ENCODE measurements around the gene HYCC2.
"Not testable (repeated sequence)": the region's sequence is repeated elsewhere in the genome, so short reads cannot be mapped to it uniquely, and the experiment has no call there.

HYCC2 gene

DNA sequence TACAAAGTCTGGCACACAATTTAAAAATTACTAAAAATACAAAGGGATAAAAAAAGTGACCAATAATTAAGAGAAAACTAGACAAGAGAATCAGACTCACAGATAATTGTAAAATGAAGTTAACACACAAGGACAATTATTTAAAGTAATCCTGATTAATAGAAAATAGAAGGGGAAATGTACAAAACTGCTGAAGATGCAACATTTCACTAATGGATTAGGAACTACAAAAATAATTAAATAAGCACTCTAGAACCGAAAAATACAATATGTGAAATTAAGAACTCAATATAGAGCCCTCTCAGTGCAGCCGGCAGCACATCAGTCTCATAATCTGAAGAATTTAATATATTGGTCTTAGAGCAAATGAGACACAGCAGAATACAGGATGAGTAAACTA is 24.6 kb downstream of the HYCC2 start:
- Histone ChIP-seq H3K9ac (ENCODE audit: low read depth in 1 of 2, low read length in 2 of 2) (no peak overlapping the region), H3K9me3 (ENCODE audit: control insufficient read depth in 1 of 2, low read length in 2 of 2) (no peaks in the 10 kb centered on the region), H3K27ac (ENCODE audit: low read depth, low read length) (no peak overlapping the region), H3K4me1 (ENCODE audit: control insufficient read depth in 1 of 2, insufficient read depth in 2 of 2, low read length in 2 of 2) (no peaks in the 10 kb centered on the region), H3K36me3 (ENCODE audit: control insufficient read depth in 1 of 2, insufficient read depth in 2 of 2, low read length in 2 of 2) (no peaks in the 10 kb centered on the region), H3K27me3 (ENCODE audit: control insufficient read depth in 1 of 2, insufficient read depth in 2 of 2, low read length in 2 of 2) (no peaks in the 10 kb centered on the region), H3K4me3 (ENCODE audit: low read depth in 1 of 2, low read length in 2 of 2) (no peak overlapping the region)

DNA sequence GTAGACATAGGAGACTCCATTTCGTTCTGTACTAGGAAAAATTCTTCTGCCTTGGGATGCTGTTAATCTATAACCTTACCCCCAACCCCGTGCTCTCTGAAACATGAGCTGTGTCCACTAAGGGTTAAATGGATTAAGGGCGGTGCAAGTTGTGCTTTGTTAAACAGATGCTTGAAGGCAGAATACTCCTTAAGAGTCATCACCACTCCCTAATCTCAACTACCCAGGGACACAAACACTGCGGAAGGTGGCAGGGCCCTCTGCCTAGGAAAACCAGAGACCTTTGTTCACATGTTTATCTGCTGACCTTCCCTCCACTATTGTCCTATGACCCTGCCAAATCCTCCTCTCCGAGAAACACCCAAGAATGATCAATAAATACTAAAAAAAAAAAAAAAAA is 28.4 kb downstream of the HYCC2 start:
- H3K36me3 ChIP-seq (ENCODE audit: control insufficient read depth in 1 of 2, insufficient read depth in 2 of 2, low read length in 2 of 2); H3K4me3 ChIP-seq (ENCODE audit: low read depth in 1 of 2, low read length in 2 of 2); H3K4me1 ChIP-seq (ENCODE audit: control insufficient read depth in 1 of 2, insufficient read depth in 2 of 2, low read length in 2 of 2); H3K9me3 ChIP-seq (ENCODE audit: control insufficient read depth in 1 of 2, low read length in 2 of 2); H3K27me3 ChIP-seq (ENCODE audit: control insufficient read depth in 1 of 2, insufficient read depth in 2 of 2, low read length in 2 of 2); H3K27ac ChIP-seq (ENCODE audit: low read depth, low read length); H3K9ac ChIP-seq (ENCODE audit: low read depth in 1 of 2, low read length in 2 of 2): not testable (repeated sequence)

DNA sequence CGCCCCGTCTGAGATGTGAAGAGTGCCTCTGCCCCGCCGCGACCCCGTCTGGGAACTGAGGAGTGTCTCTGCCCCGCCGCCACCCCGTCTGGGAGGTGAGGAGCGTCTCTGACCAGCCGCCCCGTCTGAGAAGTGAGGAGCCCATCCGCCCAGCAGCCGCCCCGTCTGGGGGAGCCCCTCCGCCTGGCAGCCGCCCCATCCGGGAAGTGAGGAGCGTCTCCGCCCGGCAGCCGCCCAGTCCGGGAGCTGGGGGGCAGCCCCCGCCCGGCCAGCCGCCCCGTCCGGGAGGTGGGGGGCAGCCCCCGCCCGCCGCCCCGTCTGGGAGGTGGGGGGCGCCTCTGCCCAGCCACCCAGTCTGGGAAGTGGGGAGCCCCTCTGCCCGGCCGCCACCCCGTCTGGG is 29.0 kb downstream of the HYCC2 start:
- not testable (repeated sequence) for H3K27me3 ChIP-seq (ENCODE audit: control insufficient read depth in 1 of 2, insufficient read depth in 2 of 2, low read length in 2 of 2); H3K36me3 ChIP-seq (ENCODE audit: control insufficient read depth in 1 of 2, insufficient read depth in 2 of 2, low read length in 2 of 2); H3K9ac ChIP-seq (ENCODE audit: low read depth in 1 of 2, low read length in 2 of 2); H3K4me1 ChIP-seq (ENCODE audit: control insufficient read depth in 1 of 2, insufficient read depth in 2 of 2, low read length in 2 of 2); H3K4me3 ChIP-seq (ENCODE audit: low read depth in 1 of 2, low read length in 2 of 2); H3K27ac ChIP-seq (ENCODE audit: low read depth, low read length); H3K9me3 ChIP-seq (ENCODE audit: control insufficient read depth in 1 of 2, low read length in 2 of 2)

GRCh38 chr2:201040867-201041628 is 30.4 kb downstream of the HYCC2 start:
- Histone ChIP-seq H3K27ac (ENCODE audit: low read depth, low read length) (no peak overlapping the region), H3K9me3 (ENCODE audit: control insufficient read depth in 1 of 2, low read length in 2 of 2) (no peaks in the 10 kb centered on the region), H3K9ac (ENCODE audit: low read depth in 1 of 2, low read length in 2 of 2) (no peak overlapping the region)

DNA sequence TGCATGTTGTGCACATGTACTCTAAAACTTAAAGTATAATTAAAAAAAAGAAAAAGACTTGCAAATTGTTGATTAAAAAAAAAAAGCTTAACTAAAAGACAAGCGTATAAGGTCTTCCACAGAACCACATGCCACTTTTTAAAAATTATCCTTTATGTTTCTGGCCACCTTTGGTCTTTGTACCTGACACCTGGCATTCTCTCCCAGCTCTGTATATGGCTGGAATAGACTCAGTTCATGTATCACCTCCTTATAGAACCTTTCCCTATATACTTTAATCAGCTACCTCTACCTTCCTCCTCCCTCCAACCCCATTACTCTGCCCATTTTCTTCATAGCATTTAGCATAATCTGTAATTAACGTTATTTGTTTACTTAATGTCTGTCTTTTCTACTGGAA is 32.6 kb downstream of the HYCC2 start:
- Histone ChIP-seq H3K9ac (ENCODE audit: low read depth in 1 of 2, low read length in 2 of 2) (no peak overlapping the region), H3K27me3 (ENCODE audit: control insufficient read depth in 1 of 2, insufficient read depth in 2 of 2, low read length in 2 of 2) (no peaks in the 10 kb centered on the region), H3K4me3 (ENCODE audit: low read depth in 1 of 2, low read length in 2 of 2) (no peak overlapping the region), H3K36me3 (ENCODE audit: control insufficient read depth in 1 of 2, insufficient read depth in 2 of 2, low read length in 2 of 2) (no peaks in the 10 kb centered on the region), H3K27ac (ENCODE audit: low read depth, low read length) (no peak overlapping the region), H3K9me3 (ENCODE audit: control insufficient read depth in 1 of 2, low read length in 2 of 2) (no peaks in the 10 kb centered on the region), H3K4me1 (ENCODE audit: control insufficient read depth in 1 of 2, insufficient read depth in 2 of 2, low read length in 2 of 2) (peaks cover 3 to 7% of the 10 kb centered on the region in 2 donors)

More at GRCh38 chr2:201040867-201041628, 30.4 kb downstream of the HYCC2 start:
- no peak overlapping the region for H3K4me3 ChIP-seq (ENCODE audit: low read depth in 1 of 2, low read length in 2 of 2)
- peaks cover 3 to 7% of the 10 kb centered on the region in 2 donors for H3K4me1 ChIP-seq (ENCODE audit: control insufficient read depth in 1 of 2, insufficient read depth in 2 of 2, low read length in 2 of 2)
- H3K27me3 ChIP-seq (ENCODE audit: control insufficient read depth in 1 of 2, insufficient read depth in 2 of 2, low read length in 2 of 2) = no peaks in the 10 kb centered on the region
- H3K36me3 ChIP-seq (ENCODE audit: control insufficient read depth in 1 of 2, insufficient read depth in 2 of 2, low read length in 2 of 2) = no peaks in the 10 kb centered on the region

- H3K4me1 ChIP-seq (ENCODE audit: control insufficient read depth in 1 of 2, insufficient read depth in 2 of 2, low read length in 2 of 2); H3K4me3 ChIP-seq (ENCODE audit: low read depth in 1 of 2, low read length in 2 of 2); H3K9me3 ChIP-seq (ENCODE audit: control insufficient read depth in 1 of 2, low read length in 2 of 2); H3K27me3 ChIP-seq (ENCODE audit: control insufficient read depth in 1 of 2, insufficient read depth in 2 of 2, low read length in 2 of 2); H3K27ac ChIP-seq (ENCODE audit: low read depth, low read length); H3K36me3 ChIP-seq (ENCODE audit: control insufficient read depth in 1 of 2, insufficient read depth in 2 of 2, low read length in 2 of 2); H3K9ac ChIP-seq (ENCODE audit: low read depth in 1 of 2, low read length in 2 of 2): not testable (repeated sequence)
Measured at GRCh38 chr2:201038361-201038760, 33.1 kb downstream of the HYCC2 start.

- not testable (repeated sequence) for H3K36me3 ChIP-seq (ENCODE audit: control insufficient read depth in 1 of 2, insufficient read depth in 2 of 2, low read length in 2 of 2); H3K27ac ChIP-seq (ENCODE audit: low read depth, low read length); H3K9ac ChIP-seq (ENCODE audit: low read depth in 1 of 2, low read length in 2 of 2); H3K9me3 ChIP-seq (ENCODE audit: control insufficient read depth in 1 of 2, low read length in 2 of 2); H3K27me3 ChIP-seq (ENCODE audit: control insufficient read depth in 1 of 2, insufficient read depth in 2 of 2, low read length in 2 of 2); H3K4me1 ChIP-seq (ENCODE audit: control insufficient read depth in 1 of 2, insufficient read depth in 2 of 2, low read length in 2 of 2); H3K4me3 ChIP-seq (ENCODE audit: low read depth in 1 of 2, low read length in 2 of 2)
Measured at GRCh38 chr2:201034355-201034754, 37.1 kb downstream of the HYCC2 start.

DNA sequence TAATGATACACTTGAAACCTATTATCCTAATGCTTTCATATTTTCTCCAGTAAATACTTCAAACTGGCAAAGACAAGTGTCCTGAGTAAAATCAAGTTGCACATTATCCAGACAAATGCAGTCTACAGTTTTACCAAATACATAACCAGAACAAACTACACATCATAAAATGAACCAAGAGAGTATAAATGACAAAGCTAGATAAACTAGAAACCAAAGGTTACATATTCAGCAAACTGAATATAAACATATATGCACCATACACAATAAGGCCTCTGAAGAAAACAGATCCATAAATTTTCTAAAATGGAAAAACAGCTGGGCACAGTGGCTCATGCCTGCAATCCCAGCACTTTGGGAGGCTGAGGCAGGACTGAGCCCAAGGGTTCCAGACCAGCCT is 47.0 kb downstream of the HYCC2 start:
- Histone ChIP-seq H3K9me3 (ENCODE audit: control insufficient read depth in 1 of 2, low read length in 2 of 2) (no peaks in the 10 kb centered on the region), H3K4me1 (ENCODE audit: control insufficient read depth in 1 of 2, insufficient read depth in 2 of 2, low read length in 2 of 2) (peaks cover 0 to 4% of the 10 kb centered on the region in 2 donors), H3K27me3 (ENCODE audit: control insufficient read depth in 1 of 2, insufficient read depth in 2 of 2, low read length in 2 of 2) (no peaks in the 10 kb centered on the region), H3K4me3 (ENCODE audit: low read depth in 1 of 2, low read length in 2 of 2) (no peak overlapping the region), H3K36me3 (ENCODE audit: control insufficient read depth in 1 of 2, insufficient read depth in 2 of 2, low read length in 2 of 2) (peaks cover 4 to 6% of the 10 kb centered on the region in 2 donors), H3K27ac (ENCODE audit: low read depth, low read length) (no peak overlapping the region), H3K9ac (ENCODE audit: low read depth in 1 of 2, low read length in 2 of 2) (no peak overlapping the region)

DNA sequence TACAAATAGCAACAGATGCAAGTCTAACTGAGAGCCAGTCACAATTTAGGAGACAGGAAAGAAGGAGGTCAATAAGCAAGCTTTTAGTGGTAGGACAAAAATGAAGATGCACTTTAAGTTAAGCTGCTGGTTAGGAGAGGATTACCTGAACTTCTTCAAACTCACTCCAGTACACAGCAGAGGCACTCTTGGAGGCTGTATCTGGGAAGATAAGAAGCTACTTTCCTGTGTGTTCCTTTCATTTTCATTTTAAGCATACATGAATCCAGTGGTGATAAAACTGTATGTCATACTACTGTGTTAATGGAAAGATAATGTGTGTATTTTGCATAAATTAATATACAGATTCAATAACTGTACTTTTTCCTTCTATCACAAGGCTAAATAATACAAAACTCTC is 49.6 kb downstream of the HYCC2 start:
- H3K9ac ChIP-seq (ENCODE audit: low read depth in 1 of 2, low read length in 2 of 2) = peak overlapping the region in 1 of 2 donors; percentile 13
- no peaks in the 10 kb centered on the region for H3K9me3 ChIP-seq (ENCODE audit: control insufficient read depth in 1 of 2, low read length in 2 of 2)
- H3K4me1 ChIP-seq (ENCODE audit: control insufficient read depth in 1 of 2, insufficient read depth in 2 of 2, low read length in 2 of 2) = peaks cover 0 to 4% of the 10 kb centered on the region in 2 donors
- H3K36me3 ChIP-seq (ENCODE audit: control insufficient read depth in 1 of 2, insufficient read depth in 2 of 2, low read length in 2 of 2) = peaks cover 7 to 14% of the 10 kb centered on the region in 2 donors
- H3K27ac ChIP-seq (ENCODE audit: low read depth, low read length) = no peak overlapping the region
- no peaks in the 10 kb centered on the region for H3K27me3 ChIP-seq (ENCODE audit: control insufficient read depth in 1 of 2, insufficient read depth in 2 of 2, low read length in 2 of 2)
- H3K4me3 ChIP-seq (ENCODE audit: low read depth in 1 of 2, low read length in 2 of 2) = no peak overlapping the region
